KMS-11 (cell line): ENCODE results near the gene MOB3B.

ENCODE experiments used
- H2AFZ ChIP-seq: fragments of 200-600 bp; sonication (generic); 2 replicates; pipeline ENCODE4 v1.6.1; 2016; ENCODE audit warnings: antibody characterized with exemption, mixed run types, low read depth
- H3K27ac ChIP-seq: fragments of 200-600 bp; sonication (generic); 2 replicates; pipeline ENCODE4 v1.6.1; 2016; ENCODE audit warnings: mild to moderate bottlenecking, mixed run types
- H3K27me3 ChIP-seq: fragments of 200-600 bp; sonication (generic); 2 replicates; pipeline ENCODE4 v1.6.1; 2017; ENCODE audit warnings: mild to moderate bottlenecking, low read depth, mixed run types, moderate library complexity; ENCODE audit not compliant: insufficient read depth
- H3K36me3 ChIP-seq: fragments of 200-600 bp; sonication (generic); 2 replicates; pipeline ENCODE4 v1.6.1; 2017; ENCODE audit warnings: mild to moderate bottlenecking, mixed run types; ENCODE audit not compliant: insufficient read depth
- H3K4me1 ChIP-seq: fragments of 200-600 bp; sonication (generic); 2 replicates; pipeline ENCODE4 v1.6.1; 2016; ENCODE audit warnings: mild to moderate bottlenecking, low read depth, mixed run types; ENCODE audit not compliant: poor library complexity, severe bottlenecking
- H3K4me2 ChIP-seq: fragments of 200-600 bp; sonication (generic); 2 replicates; pipeline ENCODE4 v1.7.0; 2016; ENCODE audit warnings: mild to moderate bottlenecking, mixed run types
- H3K4me3 ChIP-seq: fragments of 200-600 bp; sonication (generic); IDR thresholded peaks from 2 replicates; pipeline ENCODE4 v1.6.1; 2017; ENCODE audit warnings: low read depth, low read length, mixed read lengths; ENCODE audit not compliant: insufficient read depth
- H3K79me2 ChIP-seq: fragments of 200-600 bp; sonication (generic); 2 replicates; pipeline ENCODE4 v1.6.1; 2016; ENCODE audit warnings: low read depth, mixed run types; ENCODE audit not compliant: insufficient read depth
- H3K9ac ChIP-seq: fragments of 200-600 bp; sonication (generic); 2 replicates; pipeline ENCODE4 v1.6.1; 2016; ENCODE audit warnings: mild to moderate bottlenecking, mixed run types
- H4K20me1 ChIP-seq: fragments of 200-600 bp; sonication (generic); 2 replicates; pipeline ENCODE4 v1.6.1; 2016; ENCODE audit warnings: mild to moderate bottlenecking, mixed run types; ENCODE audit not compliant: insufficient read depth
- CTCF ChIP-seq: fragments of 200-600 bp; sonication (generic); conservative IDR thresholded peaks from 2 replicates; pipeline ENCODE4 v1.6.1; 2017; ENCODE audit warnings: low read depth, mild to moderate bottlenecking, antibody characterized with exemption, low read length, moderate library complexity, mixed read lengths

Gene MOB3B

GRCh38 chr9:27537027-27537435 lies 7.4 kb upstream of the MOB3B start:
- no peak overlapping the region for H3K27ac ChIP-seq
- H3K27me3 ChIP-seq = no peaks in the 10 kb centered on the region
- H2AFZ ChIP-seq = no peak overlapping the region
- no peak for TF ChIP-seq CTCF
- H3K9ac ChIP-seq = no peak overlapping the region
- no peak overlapping the region for H3K4me3 ChIP-seq
- H4K20me1 ChIP-seq = no peaks in the 10 kb centered on the region
- H3K4me1 ChIP-seq = peaks cover 7% of the 10 kb centered on the region
- H3K4me2 ChIP-seq = no peak overlapping the region
- no peaks in the 10 kb centered on the region for H3K36me3 ChIP-seq
- no peaks in the 10 kb centered on the region for H3K79me2 ChIP-seq

GRCh38 chr9:27536168-27536567 lies 6.6 kb upstream of the MOB3B start:
- no peak overlapping the region for H3K9ac ChIP-seq
- H4K20me1 ChIP-seq = no peaks in the 10 kb centered on the region
- H3K79me2 ChIP-seq = no peaks in the 10 kb centered on the region
- H3K4me1 ChIP-seq = peaks cover 7% of the 10 kb centered on the region
- H3K27me3 ChIP-seq = no peaks in the 10 kb centered on the region
- no peak overlapping the region for H2AFZ ChIP-seq
- H3K4me2 ChIP-seq = no peak overlapping the region
- no peak overlapping the region for H3K4me3 ChIP-seq
- TF ChIP-seq CTCF = no peak
- H3K36me3 ChIP-seq = no peaks in the 10 kb centered on the region
- H3K27ac ChIP-seq = no peak overlapping the region

- Histone ChIP-seq H3K79me2 (no peaks in the 10 kb centered on the region), H4K20me1 (no peaks in the 10 kb centered on the region), H3K4me3 (no peak overlapping the region), H3K4me1 (peaks cover 7% of the 10 kb centered on the region), H3K27ac (no peak overlapping the region), H3K9ac (no peak overlapping the region), H3K4me2 (no peak overlapping the region), H3K36me3 (no peaks in the 10 kb centered on the region), H2AFZ (no peak overlapping the region), H3K27me3 (no peaks in the 10 kb centered on the region)
- no peak for TF ChIP-seq CTCF
Measured at GRCh38 chr9:27535701-27536118, 6.1 kb upstream of the MOB3B start.

- Histone ChIP-seq H4K20me1 (no peaks in the 10 kb centered on the region), H3K36me3 (no peaks in the 10 kb centered on the region), H3K4me2 (no peak overlapping the region), H3K9ac (no peak overlapping the region), H3K27me3 (no peaks in the 10 kb centered on the region), H3K79me2 (no peaks in the 10 kb centered on the region), H3K27ac (no peak overlapping the region), H3K4me1 (peaks cover 7% of the 10 kb centered on the region), H3K4me3 (no peak overlapping the region), H2AFZ (no peak overlapping the region)
- no peak for TF ChIP-seq CTCF
Measured at GRCh38 chr9:27534658-27535209, 5.1 kb upstream of the MOB3B start.
